H9 (cell line): ENCODE results near the gene ATM. TPM values are rescaled to one million over a fixed set of nuclear protein-coding genes. Genes with fewer than 3 reads are reported as not detected.

ENCODE experiments used
- DNase-seq: peaks from one replicate; pipeline ENCODE4 v3.0.0-alpha.2; 2017
- H2AFZ ChIP-seq: one replicate; pipeline ENCODE4 v1.6.1; 2013; ENCODE audit warnings: mild to moderate bottlenecking, low read length, control low read depth, moderate library complexity
- H2AK5ac ChIP-seq: 2 replicates; pipeline ENCODE4 v1.6.1; 2013; ENCODE audit warnings: low read length, control low read depth, mixed read lengths; ENCODE audit not compliant: insufficient read length
- H2BK120ac ChIP-seq: one replicate; pipeline ENCODE4 v1.6.1; 2013; ENCODE audit warnings: low read depth, mild to moderate bottlenecking, low read length, control low read depth, inconsistent platforms; ENCODE audit not compliant: poor library complexity, severe bottlenecking
- H2BK12ac ChIP-seq: 2 replicates; pipeline ENCODE4 v1.6.1; 2013; ENCODE audit warnings: low read length, control low read depth, mixed read lengths, low read depth; ENCODE audit not compliant: insufficient read length
- H2BK15ac ChIP-seq: 2 replicates; pipeline ENCODE4 v1.6.1; 2013; ENCODE audit warnings: low read depth, low read length, control low read depth
- H2BK20ac ChIP-seq: one replicate; pipeline ENCODE4 v1.6.1; 2013; ENCODE audit warnings: low read depth, mild to moderate bottlenecking, low read length, control low read depth, inconsistent platforms; ENCODE audit not compliant: poor library complexity, severe bottlenecking
- H2BK5ac ChIP-seq: 2 replicates; pipeline ENCODE4 v1.6.1; 2013; ENCODE audit warnings: low read length, control low read depth, mixed read lengths; ENCODE audit not compliant: insufficient read length
- H3K14ac ChIP-seq: 2 replicates; pipeline ENCODE4 v1.6.1; 2013; ENCODE audit warnings: low read length, control low read depth; ENCODE audit not compliant: insufficient read depth
- H3K18ac ChIP-seq: 2 replicates; pipeline ENCODE4 v1.6.1; 2013; ENCODE audit warnings: low read depth, mild to moderate bottlenecking, mixed read lengths, low read length, control low read depth; ENCODE audit not compliant: insufficient read length
- H3K23ac ChIP-seq: 2 replicates; pipeline ENCODE4 v1.6.1; 2013; ENCODE audit warnings: low read length, control low read depth, mixed read lengths, low read depth; ENCODE audit not compliant: insufficient read length
- H3K23me2 ChIP-seq: 2 replicates; pipeline ENCODE4 v1.6.1; 2013; ENCODE audit warnings: low read depth, mild to moderate bottlenecking, mixed read lengths, low read length, control low read depth; ENCODE audit not compliant: insufficient read length, poor library complexity, severe bottlenecking
- H3K27ac ChIP-seq: 2 replicates; pipeline ENCODE4 v1.5.1; 2013; ENCODE audit warnings: low read length, control low read depth, mixed read lengths, low read depth; ENCODE audit not compliant: insufficient read length
- H3K27me3 ChIP-seq: 2 replicates; pipeline ENCODE4 v1.6.1; 2013; ENCODE audit warnings: low read length, control low read depth, inconsistent platforms; ENCODE audit not compliant: insufficient read depth
- H3K4ac ChIP-seq: 2 replicates; pipeline ENCODE4 v1.6.1; 2013; ENCODE audit warnings: low read depth, mild to moderate bottlenecking, control low read depth, inconsistent platforms, low read length, moderate library complexity
- H3K4me1 ChIP-seq: 2 replicates; pipeline ENCODE4 v1.6.1; 2013; ENCODE audit warnings: low read length, control low read depth, inconsistent platforms; ENCODE audit not compliant: insufficient read depth
- H3K4me2 ChIP-seq: 2 replicates; pipeline ENCODE4 v1.6.1; 2013; ENCODE audit warnings: low read length, control low read depth, mixed read lengths; ENCODE audit not compliant: insufficient read length, insufficient read depth
- H3K56ac ChIP-seq: 2 replicates; pipeline ENCODE4 v1.6.1; 2013; ENCODE audit warnings: low read depth, mild to moderate bottlenecking, mixed read lengths, low read length, control low read depth; ENCODE audit not compliant: insufficient read length
- H3K79me1 ChIP-seq: 2 replicates; pipeline ENCODE4 v1.6.1; 2013; ENCODE audit warnings: low read depth, mild to moderate bottlenecking, moderate library complexity, low read length, control low read depth, inconsistent platforms; ENCODE audit not compliant: insufficient read depth, poor library complexity, severe bottlenecking
- H3K79me2 ChIP-seq: 2 replicates; pipeline ENCODE4 v1.6.1; 2013; ENCODE audit warnings: low read length, control low read depth, inconsistent platforms; ENCODE audit not compliant: insufficient read depth
- H3K9ac ChIP-seq: 2 replicates; pipeline ENCODE4 v1.6.1; 2013; ENCODE audit warnings: low read length, control low read depth, mixed read lengths; ENCODE audit not compliant: insufficient read length; ENCODE audit errors: extremely low read depth
- H3K9me3 ChIP-seq: one replicate; pipeline ENCODE4 v1.6.1; 2013; ENCODE audit warnings: low read depth, low read length, inconsistent platforms; ENCODE audit not compliant: control insufficient read depth
- H3T11ph ChIP-seq: one replicate; pipeline ENCODE4 v1.6.1; 2013; ENCODE audit warnings: mild to moderate bottlenecking, low read length, control low read depth, inconsistent platforms
- H4K20me1 ChIP-seq: one replicate; pipeline ENCODE4 v1.6.1; 2013; ENCODE audit not compliant: control insufficient read depth, insufficient read length, insufficient read depth
- H4K5ac ChIP-seq: 2 replicates; pipeline ENCODE4 v1.6.1; 2013; ENCODE audit warnings: low read depth, mild to moderate bottlenecking, mixed read lengths, low read length, control low read depth; ENCODE audit not compliant: insufficient read length
- H4K8ac ChIP-seq: replicated peaks from 2 replicates; pipeline ENCODE4 v1.6.1; 2013; ENCODE audit warnings: low read length, control low read depth, mixed read lengths, low read depth; ENCODE audit not compliant: insufficient read length
- H4K91ac ChIP-seq: 2 replicates; pipeline ENCODE4 v1.6.1; 2013; ENCODE audit warnings: low read depth, mild to moderate bottlenecking, moderate library complexity, mixed read lengths, low read length, control low read depth; ENCODE audit not compliant: insufficient read length
- H3K27ac Mint-ChIP-seq, 3 experiments: 2 replicates in 2 of 3; 3 replicates in 1 of 3; pipeline ENCODE4 v1.8.0; 2020 to 2021; ENCODE audit warnings: mixed read lengths in 3 of 3, mild to moderate bottlenecking in 1 of 3, moderate library complexity in 1 of 3
- H3K27me3 Mint-ChIP-seq: 2 replicates; pipeline ENCODE4 v1.8.0; 2021; ENCODE audit warnings: low read depth, mild to moderate bottlenecking, moderate library complexity, mixed read lengths
- H3K36me3 Mint-ChIP-seq, 3 experiments: 2 replicates in 2 of 3; 3 replicates in 1 of 3; pipeline ENCODE4 v1.8.0; 2020 to 2021; ENCODE audit warnings: low read depth in 3 of 3, mixed read lengths in 3 of 3; ENCODE audit not compliant: insufficient read depth in 1 of 3
- H3K4me1 Mint-ChIP-seq, 2 experiments: 2 replicates each; pipeline ENCODE4 v1.8.0; 2020; ENCODE audit warnings: mixed read lengths in 2 of 2
- H3K4me3 Mint-ChIP-seq, 2 experiments: 2 replicates in 1 of 2; 3 replicates in 1 of 2; pipeline ENCODE4 v1.8.0; 2020 to 2021; ENCODE audit warnings: mild to moderate bottlenecking in 2 of 2, mixed read lengths in 2 of 2, moderate library complexity in 1 of 2
- H3K9me3 Mint-ChIP-seq, 2 experiments: 2 replicates in 1 of 2; 3 replicates in 1 of 2; pipeline ENCODE4 v1.8.0; 2020; ENCODE audit warnings: mild to moderate bottlenecking in 2 of 2, mixed read lengths in 2 of 2, moderate library complexity in 1 of 2
- WGBS: extraction: QIAGEN DNeasy Blood & Tissue Kit; methylation state at CpG from one replicate; pipeline ENCODE4 v1.1.7; 2013; ENCODE audit warnings: missing lambda C conversion rate, low lambda C conversion rate, mixed read lengths; ENCODE audit not compliant: insufficient read length; ENCODE audit errors: extremely low coverage; 5-methylcytosine and 5-hydroxymethylcytosine counted together
- total RNA-seq: library from RNA; stranded (reverse); gene quantifications from 2 replicates; pipeline ENCODE4 v1.2.1, GENCODE V29; 2021
- TF ChIP-seq, protein P1 (sequence below): fragments of 200-600 bp; sonication (generic); conservative IDR thresholded peaks from 3 replicates; pipeline ENCODE4 v1.8.0; 2021; ENCODE audit warnings: antibody characterized with exemption, mild to moderate bottlenecking

Gene ATM
- total RNA-seq, 1 experiment from 2014 or later = 58.9 TPM

GRCh38 chr11:108206171-108206570, 16.7 kb upstream of the ATM start:
- H2BK20ac ChIP-seq = no peak overlapping the region
- Mint-ChIP-seq H3K36me3 (peaks cover 55 to 75% (median 74%) of the 10 kb centered on the region in 3 experiments), H3K4me3 (no peak overlapping the region), H3K9me3 (peaks cover 3 to 18% of the 10 kb centered on the region in 2 experiments), H3K4me1 (peaks cover 5 to 8% of the 10 kb centered on the region in 2 experiments), H3K27ac (peak overlapping the region in 1 of 3 experiments; percentile 76; a peak in 1 of 7 replicates), H3K27me3 (no peaks in the 10 kb centered on the region)
- H2BK5ac ChIP-seq = no peak overlapping the region
- H3K9me3 ChIP-seq = no peaks in the 10 kb centered on the region
- H3K23me2 ChIP-seq = no peaks in the 10 kb centered on the region
- H3K9ac ChIP-seq = no peak overlapping the region
- no peak overlapping the region for H2AK5ac ChIP-seq
- H3K14ac ChIP-seq = no peak overlapping the region
- H3K27me3 ChIP-seq = no peaks in the 10 kb centered on the region
- no peak for DNase-seq
- no peak overlapping the region for H3K4me2 ChIP-seq
- H3K79me2 ChIP-seq = no peaks in the 10 kb centered on the region; the same call in 1 of the 2 replicates
- H3K27ac ChIP-seq = no peak overlapping the region
- H3K23ac ChIP-seq = no peak overlapping the region
- H3T11ph ChIP-seq = no peak overlapping the region
- no peak overlapping the region for H2BK12ac ChIP-seq
- no CpG with 5 or more reads among the region's 6 CpGs for WGBS
- no peak overlapping the region for H3K4ac ChIP-seq
- no peaks in the 10 kb centered on the region for H4K20me1 ChIP-seq
- TF ChIP-seq, protein P1, sequence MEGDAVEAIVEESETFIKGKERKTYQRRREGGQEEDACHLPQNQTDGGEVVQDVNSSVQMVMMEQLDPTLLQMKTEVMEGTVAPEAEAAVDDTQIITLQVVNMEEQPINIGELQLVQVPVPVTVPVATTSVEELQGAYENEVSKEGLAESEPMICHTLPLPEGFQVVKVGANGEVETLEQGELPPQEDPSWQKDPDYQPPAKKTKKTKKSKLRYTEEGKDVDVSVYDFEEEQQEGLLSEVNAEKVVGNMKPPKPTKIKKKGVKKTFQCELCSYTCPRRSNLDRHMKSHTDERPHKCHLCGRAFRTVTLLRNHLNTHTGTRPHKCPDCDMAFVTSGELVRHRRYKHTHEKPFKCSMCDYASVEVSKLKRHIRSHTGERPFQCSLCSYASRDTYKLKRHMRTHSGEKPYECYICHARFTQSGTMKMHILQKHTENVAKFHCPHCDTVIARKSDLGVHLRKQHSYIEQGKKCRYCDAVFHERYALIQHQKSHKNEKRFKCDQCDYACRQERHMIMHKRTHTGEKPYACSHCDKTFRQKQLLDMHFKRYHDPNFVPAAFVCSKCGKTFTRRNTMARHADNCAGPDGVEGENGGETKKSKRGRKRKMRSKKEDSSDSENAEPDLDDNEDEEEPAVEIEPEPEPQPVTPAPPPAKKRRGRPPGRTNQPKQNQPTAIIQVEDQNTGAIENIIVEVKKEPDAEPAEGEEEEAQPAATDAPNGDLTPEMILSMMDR = no peak
- no peak overlapping the region for H2BK120ac ChIP-seq
- no peak overlapping the region for H3K18ac ChIP-seq
- H2AFZ ChIP-seq = no peak overlapping the region
- no peak overlapping the region for H2BK15ac ChIP-seq
- H4K5ac ChIP-seq = no peak overlapping the region
- peaks cover under 1% of the 10 kb centered on the region for H3K79me1 ChIP-seq
- no peak overlapping the region for H4K91ac ChIP-seq
- H4K8ac ChIP-seq = no peak overlapping the region
- H3K4me1 ChIP-seq = peaks cover 3% of the 10 kb centered on the region; the same call in 1 of the 2 replicates
- no peak overlapping the region for H3K56ac ChIP-seq
